Kidney epithelial cell (primary cell): ENCODE measurements around the gene IGF2BP2. TPM values are rescaled to one million over a fixed set of nuclear protein-coding genes. Genes with fewer than 3 reads are reported as not detected.

Experiments used
- DNase-seq: peaks from one replicate; pipeline ENCODE4 v3.0.0-alpha.2; 2010; ENCODE audit warnings: low read depth
- H3K27me3 ChIP-seq: 2 replicates; pipeline ENCODE4 v1.6.0; 2011; ENCODE audit warnings: low read length; ENCODE audit not compliant: control insufficient read depth, insufficient read depth
- H3K36me3 ChIP-seq: 2 replicates; pipeline ENCODE4 v1.5.1; 2011; ENCODE audit warnings: low read length; ENCODE audit not compliant: control insufficient read depth, insufficient read depth
- H3K4me3 ChIP-seq: 2 replicates; pipeline ENCODE4 v1.5.1; 2011; ENCODE audit warnings: low read depth, mild to moderate bottlenecking, control low read depth, low read length
- CTCF ChIP-seq: IDR thresholded peaks from 2 replicates; pipeline ENCODE4 v1.5.1; 2011; ENCODE audit warnings: mild to moderate bottlenecking, moderate library complexity, low read length, control low read depth, inconsistent platforms; ENCODE audit not compliant: insufficient read depth, poor library complexity, severe bottlenecking
- total RNA-seq: library from RNA; depleted of rRNA; stranded (reverse); fragments of >200 nt; gene quantifications from 2 replicates; pipeline ENCODE4 v1.2.3, GENCODE V29; 2015

The IGF2BP2 gene
- total RNA-seq, 1 donor from 2014 or later, result 77.0 TPM

DNA sequence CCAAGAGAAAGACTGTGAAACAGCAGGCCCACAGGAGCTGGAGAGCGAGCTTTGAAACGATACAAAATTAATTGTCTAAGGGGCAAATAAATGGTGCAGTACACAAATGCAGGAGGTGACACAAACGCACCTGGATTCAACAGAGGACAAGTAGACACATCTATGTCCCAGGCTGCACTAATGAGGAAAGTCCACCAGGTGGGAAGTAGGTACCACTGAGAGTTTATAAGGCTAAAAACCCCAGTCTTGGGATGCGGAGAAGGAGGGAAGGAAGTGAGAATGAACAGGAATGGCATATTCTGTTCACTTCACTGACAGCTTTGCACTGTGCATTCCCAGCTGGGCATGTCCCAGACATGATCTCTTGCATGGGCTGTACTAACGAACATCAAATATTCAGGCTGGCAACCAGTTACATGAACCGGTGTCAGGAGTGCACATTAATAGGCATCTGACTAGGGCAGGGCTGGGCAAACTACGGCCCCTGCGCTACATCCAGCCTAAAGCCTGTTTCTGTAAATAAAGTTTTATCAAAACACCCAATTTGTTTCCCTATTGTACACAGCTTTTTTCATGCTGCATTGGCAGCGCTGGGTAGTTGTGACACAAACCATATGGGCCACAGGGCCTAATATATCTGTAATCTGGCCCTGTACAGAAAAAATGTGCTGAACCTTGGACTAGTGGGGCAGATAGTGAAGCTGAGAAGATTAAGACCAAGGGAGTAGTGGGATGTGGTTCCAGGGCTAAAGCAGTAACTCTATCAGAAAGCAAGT, 107.0 kb downstream of the IGF2BP2 start:
- H3K27me3 ChIP-seq, result no peaks in the 10 kb centered on the region
- no peak for DNase-seq
- no peaks in the 10 kb centered on the region for H3K36me3 ChIP-seq
- H3K4me3 ChIP-seq, result no peak overlapping the region
- no peak for TF ChIP-seq CTCF

GRCh38 chr3:185717121-185717520, 107.7 kb downstream of the IGF2BP2 start:
- Histone ChIP-seq H3K4me3 (no peak overlapping the region), H3K27me3 (no peaks in the 10 kb centered on the region), H3K36me3 (no peaks in the 10 kb centered on the region)
- peak; percentile 54 for DNase-seq
- no peak for TF ChIP-seq CTCF

DNA sequence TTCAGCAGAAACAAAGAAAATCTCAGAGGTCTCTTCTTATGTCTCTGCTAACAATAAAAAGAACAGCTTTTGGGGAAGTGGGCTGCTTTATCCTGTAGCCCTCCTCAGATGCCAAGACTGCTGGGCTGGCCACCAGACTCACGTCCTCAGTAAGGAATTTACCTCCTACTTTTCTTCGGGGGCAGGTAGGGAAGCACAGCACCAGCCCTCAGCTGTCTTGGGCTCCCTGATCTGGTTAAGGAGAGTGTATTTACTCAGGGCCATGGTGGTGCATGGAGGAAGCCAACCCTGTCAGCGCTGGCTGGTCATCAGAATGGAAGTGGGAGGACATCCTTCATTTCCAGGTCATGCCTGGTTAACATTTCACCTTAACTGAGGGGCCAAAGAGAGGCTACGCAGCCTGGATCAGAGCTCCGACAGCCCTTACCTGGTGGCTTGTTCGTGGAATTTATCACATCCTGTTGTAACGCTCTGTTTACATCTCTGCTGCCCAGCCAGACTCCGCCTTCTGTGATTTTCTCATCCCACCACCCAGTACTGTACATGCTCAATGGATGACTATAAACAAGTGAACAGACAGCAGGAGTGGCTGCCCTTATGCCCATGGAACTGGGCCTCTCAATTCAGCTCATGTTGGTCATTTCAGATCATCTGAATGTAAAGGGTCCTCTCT, 108.3 kb downstream of the IGF2BP2 start:
- no peak for DNase-seq
- no peak for TF ChIP-seq CTCF
- Histone ChIP-seq H3K4me3 (no peak overlapping the region), H3K27me3 (no peaks in the 10 kb centered on the region), H3K36me3 (no peaks in the 10 kb centered on the region)

- no peak for DNase-seq
- Histone ChIP-seq H3K36me3 (no peaks in the 10 kb centered on the region), H3K27me3 (no peaks in the 10 kb centered on the region), H3K4me3 (no peak overlapping the region)
- TF ChIP-seq CTCF, result no peak
Observed at GRCh38 chr3:185715091-185715490, 109.8 kb downstream of the IGF2BP2 start.

- DNase-seq, result no peak
- Histone ChIP-seq H3K36me3 (no peaks in the 10 kb centered on the region), H3K4me3 (no peak overlapping the region), H3K27me3 (no peaks in the 10 kb centered on the region)
- TF ChIP-seq CTCF, result no peak
Observed at GRCh38 chr3:185714085-185714484, 110.8 kb downstream of the IGF2BP2 start.
